NCI-H146 (cell line): ENCODE results near the gene WDR75.
"Not testable (repeated sequence)": the region's sequence is repeated elsewhere in the genome, so short reads cannot be mapped to it uniquely, and the experiment has no call there.

Source experiments
- DNase-seq: peaks from one replicate; lab custom pipeline; 2025; lab: John Stamatoyannopoulos, UW

Gene WDR75

GRCh38 chr2:189440947-189441708 lies at the start of gene WDR75:
Gene WDR75 (plus strand): TSS chr2:189441474. CDS start chr2:189441493, 19 bp downstream.
- peak; percentile 86 for DNase-seq

GRCh38 chr2:189393440-189394111 lies 47.7 kb upstream of the WDR75 start:
- DNase-seq: peak; percentile 0

GRCh38 chr2:189394525-189394924 lies 46.7 kb upstream of the WDR75 start:
- no peak for DNase-seq

GRCh38 chr2:189402932-189403331 lies 38.3 kb upstream of the WDR75 start:
- DNase-seq: no peak

GRCh38 chr2:189406586-189407233 lies 34.6 kb upstream of the WDR75 start:
- DNase-seq: no peak

- peak; percentile 7 for DNase-seq
These were observed 33.7 kb upstream of the WDR75 start for GRCh38 chr2:189407281-189408209.

- DNase-seq: no peak
These were observed 33.0 kb upstream of the WDR75 start for GRCh38 chr2:189408294-189408693.

GRCh38 chr2:189409131-189409530 lies 32.1 kb upstream of the WDR75 start:
- no peak for DNase-seq

- no peak for DNase-seq
These were observed 31.6 kb upstream of the WDR75 start for GRCh38 chr2:189409647-189410046.

GRCh38 chr2:189411860-189412259 lies 29.4 kb upstream of the WDR75 start:
- DNase-seq: no peak

GRCh38 chr2:189412330-189412953 lies 28.8 kb upstream of the WDR75 start:
- DNase-seq: peak; percentile 8

GRCh38 chr2:189413249-189413648 lies 28.0 kb upstream of the WDR75 start:
- no peak for DNase-seq

- DNase-seq: no peak
These were observed 19.6 kb upstream of the WDR75 start for GRCh38 chr2:189421644-189422043.

- no peak for DNase-seq
These were observed 16.3 kb upstream of the WDR75 start for GRCh38 chr2:189424961-189425360.

GRCh38 chr2:189425676-189426075 lies 15.6 kb upstream of the WDR75 start:
- DNase-seq: no peak

- DNase-seq: no peak
These were observed 14.4 kb upstream of the WDR75 start for GRCh38 chr2:189426886-189427285.

GRCh38 chr2:189427872-189428271 lies 13.4 kb upstream of the WDR75 start:
- no peak for DNase-seq

GRCh38 chr2:189430448-189430847 lies 10.8 kb upstream of the WDR75 start:
- not testable (repeated sequence) for DNase-seq

- DNase-seq: not testable (repeated sequence)
These were observed 5.5 kb upstream of the WDR75 start for GRCh38 chr2:189435803-189436202.

- DNase-seq: no peak
These were observed 3.3 kb upstream of the WDR75 start for GRCh38 chr2:189437926-189438325.

- no peak for DNase-seq
These were observed 1.9 kb upstream of the WDR75 start for GRCh38 chr2:189439342-189439741.

- peak; percentile 67 for DNase-seq
These were observed 679 bp upstream of the WDR75 start for GRCh38 chr2:189440644-189440946.
